ENCODE results near the gene CD84.
A peak's percentile ranks its signal among the peaks of the same experiment; 100 is the strongest.
"Not testable (repeated sequence)": the region's sequence is repeated elsewhere in the genome, so short reads cannot be mapped to it uniquely, and the experiment has no call there.

The CD84 gene

GRCh38 chr1:160523789-160524188 is 55.5 kb downstream of the CD84 start:
- peak overlapping the region in 2 of 21 experiments; percentile 85 to 89 for H3K27ac ChIP-seq
- not testable (repeated sequence) for H3K4me3 ChIP-seq

DNA sequence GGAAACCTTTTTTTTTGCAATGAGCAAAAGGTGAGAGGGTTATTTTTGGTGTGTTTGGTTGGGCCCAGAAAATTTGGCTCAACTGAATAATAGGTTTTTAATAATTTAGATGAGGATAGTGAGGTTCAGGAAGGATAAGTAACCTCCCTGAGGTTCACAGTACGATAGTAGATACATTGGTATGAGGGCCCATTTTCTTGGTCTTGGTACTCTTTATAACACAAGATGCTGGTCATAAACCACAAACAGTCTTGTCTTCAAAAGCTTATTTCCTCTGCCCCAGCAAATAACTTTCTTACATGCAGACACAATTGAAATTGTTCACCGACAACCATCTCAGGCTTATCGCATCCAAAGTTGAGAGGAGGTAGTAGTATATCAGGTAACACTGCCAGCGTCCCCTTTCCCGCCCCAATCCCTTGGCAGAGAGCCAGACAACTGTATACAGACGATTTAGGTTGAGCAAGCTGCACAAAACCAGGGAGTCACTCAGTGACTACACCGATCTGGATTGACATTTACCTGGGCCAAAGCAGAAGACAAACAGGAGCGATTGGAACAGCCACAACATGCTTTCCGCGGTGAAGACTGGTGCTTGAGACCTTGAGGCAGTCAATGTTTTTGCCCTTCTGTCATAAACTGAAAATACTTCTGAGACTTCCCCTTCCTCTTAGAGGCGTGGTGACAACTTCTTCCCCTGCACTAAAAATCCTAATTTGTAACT is 56.5 kb downstream of the CD84 start, which contains the start of gene SLAMF6:
TSS of gene SLAMF6 (minus strand) at position 634 of the 724 bp plus-strand sequence. CDS start at position 571, 63 bp downstream.
- H3K27ac ChIP-seq: peak within 1 kb of the TSS in 12 of 21 experiments; percentile 2 to 89 (median 67)

DNA sequence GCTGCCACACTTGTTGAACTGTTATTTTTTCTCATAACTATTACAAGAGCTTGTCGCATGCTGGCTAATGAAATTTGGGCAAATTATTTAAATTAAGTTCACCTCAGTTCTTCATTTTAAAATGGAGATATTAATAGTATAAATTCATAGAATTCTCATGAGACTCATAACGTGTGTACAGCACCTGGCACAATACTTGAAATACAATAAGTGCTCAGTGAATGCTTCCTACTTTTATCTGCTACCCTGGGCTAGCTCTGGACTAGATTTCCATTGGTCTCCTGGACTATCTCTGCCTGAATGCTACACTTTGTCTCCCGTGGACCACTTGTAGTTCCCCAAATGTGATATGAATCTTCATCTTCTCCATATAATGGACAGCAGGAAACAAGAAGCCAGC is 57.2 kb downstream of the CD84 start:
- H3K27ac ChIP-seq: peak overlapping the region in 12 of 21 experiments; percentile 2 to 89 (median 67)
- H3K4me3 ChIP-seq: peak overlapping the region in 5 of 7 experiments; percentile 9 to 31 (median 18)

More for the DNA sequence above, 56.5 kb downstream of the CD84 start, which contains the start of gene SLAMF6:
- H3K4me3 ChIP-seq: peak within 1 kb of the TSS in 5 of 7 experiments; percentile 13 to 31 (median 18)

GRCh38 chr1:160521554-160521953 is 57.7 kb downstream of the CD84 start:
- Histone ChIP-seq H3K4me3 (peak overlapping the region in 4 of 7 experiments; percentile 9 to 31 (median 22)), H3K27ac (peak overlapping the region in 14 of 21 experiments; percentile 0 to 89 (median 46))

- H3K27ac ChIP-seq: peak overlapping the region in 13 of 21 experiments; percentile 0 to 89 (median 49)
- H3K4me3 ChIP-seq: peak overlapping the region in 4 of 7 experiments; percentile 1 to 31 (median 17)
Observed at GRCh38 chr1:160520999-160521398, 58.3 kb downstream of the CD84 start.

GRCh38 chr1:160520582-160520981 is 58.7 kb downstream of the CD84 start:
- Histone ChIP-seq H3K4me3 (peak overlapping the region in 1 of 7 experiments; percentile 25), H3K27ac (peak overlapping the region in 14 of 21 experiments; percentile 0 to 89 (median 44))

DNA sequence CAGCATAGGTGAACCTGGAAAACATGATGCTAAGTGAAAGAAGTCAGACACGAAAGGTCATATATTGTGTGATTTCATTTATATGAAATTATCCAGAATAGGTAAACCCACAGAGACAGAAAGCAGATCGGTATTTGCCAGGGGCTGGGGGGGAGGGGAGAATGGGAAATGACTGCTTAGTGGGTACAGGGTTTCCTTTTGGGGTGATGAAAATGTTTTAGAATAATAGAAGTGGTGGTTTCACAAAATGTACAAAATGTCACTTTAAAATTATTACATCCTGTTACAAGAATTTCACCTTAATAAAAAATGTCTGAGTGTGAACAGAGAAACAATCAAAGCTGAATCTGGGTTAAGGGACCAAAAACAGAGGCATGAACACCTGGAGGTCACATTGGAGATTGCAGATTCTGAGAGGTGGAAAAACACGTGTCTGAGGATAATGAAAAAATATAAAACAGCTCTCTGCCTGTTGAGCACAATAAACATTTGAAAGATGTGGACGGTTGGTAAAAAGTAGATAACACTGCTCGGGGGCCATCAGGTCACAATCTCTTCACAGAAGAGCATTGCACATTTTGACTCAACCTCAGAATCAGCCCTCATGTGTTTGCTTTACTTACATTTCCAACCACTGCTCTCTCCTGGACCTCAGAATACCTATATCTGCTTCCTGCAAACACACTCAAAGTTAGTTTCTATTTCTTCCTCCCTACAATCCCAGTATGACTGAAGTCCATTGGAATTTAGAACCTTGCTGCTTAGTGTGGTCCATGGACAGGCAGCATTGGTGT is 59.5 kb downstream of the CD84 start:
- Histone ChIP-seq H3K27ac (peak overlapping the region in 9 of 21 experiments; percentile 16 to 89 (median 67)), H3K4me3 (peak overlapping the region in 1 of 7 experiments; percentile 25)

DNA sequence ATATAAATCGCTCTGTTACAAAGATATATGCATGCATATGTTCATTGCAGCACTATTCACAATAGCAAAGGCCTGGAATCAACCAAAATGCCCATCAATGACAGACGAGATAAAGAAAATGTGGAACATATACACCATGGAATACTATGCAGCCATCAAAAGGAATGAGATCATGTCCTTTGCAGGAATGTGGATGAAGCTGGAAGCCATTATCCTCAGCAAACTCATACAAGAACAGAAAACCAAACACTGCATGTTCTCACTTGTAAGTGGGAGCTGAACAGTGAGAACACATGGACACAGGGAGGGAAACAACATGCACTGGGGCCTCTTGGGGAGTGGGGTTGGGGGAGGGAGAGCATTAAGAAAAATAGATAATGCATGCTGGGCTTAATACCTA is 61.8 kb downstream of the CD84 start:
- peak overlapping the region in 1 of 21 experiments; percentile 89 for H3K27ac ChIP-seq
- not testable (repeated sequence) for H3K4me3 ChIP-seq

DNA sequence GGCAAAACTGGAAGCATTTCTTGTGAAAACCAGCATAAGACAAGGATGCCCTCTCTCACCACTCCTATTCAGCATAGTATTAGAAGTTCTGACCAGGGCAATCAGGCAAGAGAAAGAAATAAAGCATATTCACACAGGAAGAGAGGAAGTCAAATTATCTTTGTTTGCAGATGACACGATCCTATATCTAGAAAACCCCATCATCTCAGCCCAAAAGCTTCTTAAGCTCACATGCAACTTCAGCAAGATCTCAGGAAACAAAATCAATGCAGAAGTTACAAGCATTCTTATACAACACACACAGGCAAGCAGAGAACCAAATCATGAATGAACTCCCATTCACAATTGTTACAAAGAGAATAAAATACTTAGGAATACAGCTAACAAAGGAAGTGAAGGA is 63.4 kb downstream of the CD84 start:
- not testable (repeated sequence) for H3K4me3 ChIP-seq, H3K27ac ChIP-seq

DNA sequence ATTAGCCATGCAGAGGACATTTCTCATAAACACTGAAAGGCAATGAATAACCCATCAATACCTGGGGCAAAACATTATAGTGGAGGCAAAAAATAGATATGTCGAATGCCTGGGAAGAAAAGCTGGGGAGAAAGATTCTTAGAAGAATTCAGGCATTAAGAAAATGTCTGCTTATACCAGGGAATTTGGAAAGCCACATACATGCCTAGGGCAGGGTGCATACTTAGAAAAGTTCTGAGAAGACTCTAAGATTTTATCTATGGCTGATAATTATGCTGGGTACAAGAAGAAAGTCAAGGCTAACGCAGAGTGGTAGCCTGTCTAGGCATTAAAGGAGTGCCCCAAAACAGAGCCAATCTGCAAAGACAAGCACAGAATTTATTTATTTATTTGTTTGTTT is 74.6 kb downstream of the CD84 start:
- Histone ChIP-seq H3K27ac (no peak overlapping the region), H3K4me3 (no peak overlapping the region)

GRCh38 chr1:160503087-160503486 is 76.2 kb downstream of the CD84 start:
- no peak overlapping the region for H3K27ac ChIP-seq
- no peak overlapping the region for H3K4me3 ChIP-seq

- peak overlapping the region in 4 of 21 experiments; percentile 2 to 62 (median 29) for H3K27ac ChIP-seq
- H3K4me3 ChIP-seq: no peak overlapping the region
Observed at GRCh38 chr1:160500321-160500990, 78.8 kb downstream of the CD84 start.

DNA sequence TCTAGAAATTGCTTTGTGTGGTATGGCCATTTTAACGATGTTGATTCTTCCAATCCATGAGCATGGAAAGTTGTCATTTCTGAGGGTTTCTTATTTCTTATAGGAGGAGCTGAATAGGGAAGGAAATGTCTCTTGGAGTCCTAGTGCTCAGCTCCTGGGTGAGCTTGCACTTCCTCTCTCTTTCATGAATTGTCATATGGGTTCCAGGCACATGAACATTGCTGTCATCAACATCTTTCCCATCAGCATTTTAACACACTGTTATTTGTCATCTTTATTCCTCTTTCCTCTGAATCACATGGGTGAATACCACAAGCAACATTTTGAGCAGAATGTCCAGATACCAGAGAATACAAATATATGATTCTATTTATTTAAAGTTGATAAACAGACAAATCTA is 79.7 kb downstream of the CD84 start:
- Histone ChIP-seq H3K4me3 (no peak overlapping the region), H3K27ac (peak overlapping the region in 4 of 21 experiments; percentile 2 to 49 (median 32))

GRCh38 chr1:160498301-160499065 is 80.8 kb downstream of the CD84 start:
- peak overlapping the region in 2 of 21 experiments; percentile 29 to 49 for H3K27ac ChIP-seq
- not testable (repeated sequence) for H3K4me3 ChIP-seq

- Histone ChIP-seq H3K4me3 (no peak overlapping the region), H3K27ac (no peak overlapping the region)
Observed at GRCh38 chr1:160496334-160496733, 83.0 kb downstream of the CD84 start.

DNA sequence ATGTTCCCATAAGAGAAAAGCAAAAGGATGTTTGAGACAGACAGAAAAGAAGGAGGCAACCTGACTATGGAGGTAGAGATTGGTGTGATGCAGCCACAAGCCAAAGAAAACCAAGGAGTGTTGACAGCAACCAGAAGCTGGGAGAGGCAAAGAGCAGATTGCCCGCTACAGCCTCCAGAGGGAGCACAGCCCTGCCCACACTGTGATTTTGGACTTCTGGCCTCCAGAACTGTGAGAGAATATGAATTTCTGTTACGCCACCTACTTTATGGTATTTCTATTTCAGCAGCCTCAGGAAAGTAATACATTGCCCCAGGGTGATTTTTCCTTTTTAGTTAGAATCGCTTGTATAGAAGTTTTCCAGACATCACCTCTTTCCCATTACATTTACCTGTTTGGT is 84.7 kb downstream of the CD84 start:
- Histone ChIP-seq H3K4me3 (no peak overlapping the region), H3K27ac (no peak overlapping the region)

DNA sequence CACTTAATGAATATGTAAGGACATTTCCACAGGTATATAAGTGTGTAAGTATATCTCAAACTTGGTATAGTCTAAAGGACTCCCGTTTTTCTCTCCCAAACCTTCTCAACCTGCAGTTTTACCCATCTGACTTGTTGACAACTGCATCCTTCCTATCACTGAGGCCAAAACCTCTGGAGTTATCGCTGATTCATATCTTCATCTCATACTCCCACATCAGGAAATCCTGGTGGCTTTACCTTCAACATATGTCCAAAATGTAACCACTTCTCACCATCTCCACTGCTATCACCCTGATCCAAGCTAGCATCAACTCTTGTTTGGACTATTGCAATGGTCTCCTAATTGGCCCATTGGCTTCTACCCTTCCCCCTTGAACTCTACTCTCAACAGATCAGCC is 86.7 kb downstream of the CD84 start:
- Histone ChIP-seq H3K4me3 (no peak overlapping the region), H3K27ac (no peak overlapping the region)

GRCh38 chr1:160491981-160492380 is 87.3 kb downstream of the CD84 start:
- Histone ChIP-seq H3K27ac (no peak overlapping the region), H3K4me3 (no peak overlapping the region)
